Hepatocyte (in vitro differentiated cells): Measurements from ENCODE around the gene PSD2. TPM values are rescaled to one million over a fixed set of nuclear protein-coding genes. Genes with fewer than 3 reads are reported as not detected.

Experiments used
- DNase-seq: peaks from one replicate; pipeline ENCODE4 v3.0.0-alpha.2; 2016; ENCODE audit warnings: low spot score
- H2AFZ ChIP-seq: fragments of 200-600 bp; sonication (generic); 2 replicates; pipeline ENCODE4 v1.6.0; 2016; ENCODE audit warnings: antibody characterized with exemption, mild to moderate bottlenecking
- H3K27ac ChIP-seq: fragments of 200-600 bp; sonication (generic); 2 replicates; pipeline ENCODE4 v1.5.1; 2016; ENCODE audit warnings: mild to moderate bottlenecking
- H3K27me3 ChIP-seq: fragments of 200-600 bp; sonication (generic); 2 replicates; pipeline ENCODE4 v1.6.1; 2016
- H3K36me3 ChIP-seq: fragments of 200-600 bp; sonication (generic); replicated peaks from 2 replicates; pipeline ENCODE4 v1.5.1; 2016; ENCODE audit warnings: low read depth; ENCODE audit not compliant: insufficient read depth
- H3K4me1 ChIP-seq: fragments of 200-600 bp; sonication (generic); 2 replicates; pipeline ENCODE4 v1.5.1; 2016; ENCODE audit warnings: mild to moderate bottlenecking, moderate library complexity; ENCODE audit not compliant: insufficient read depth
- H3K4me2 ChIP-seq: fragments of 200-600 bp; sonication (generic); 2 replicates; pipeline ENCODE4 v1.6.0; 2016
- H3K4me3 ChIP-seq: fragments of 200-600 bp; sonication (generic); 2 replicates; pipeline ENCODE4 v1.5.1; 2016; ENCODE audit warnings: mild to moderate bottlenecking
- H3K79me2 ChIP-seq: fragments of 200-600 bp; sonication (generic); 2 replicates; pipeline ENCODE4 v1.6.0; 2017; ENCODE audit warnings: mild to moderate bottlenecking
- H3K9me2 ChIP-seq: fragments of 200-600 bp; sonication (generic); replicated peaks from 2 replicates; pipeline ENCODE4 v1.6.0; 2017; ENCODE audit warnings: mild to moderate bottlenecking; ENCODE audit not compliant: insufficient read depth
- H3K9me3 ChIP-seq: fragments of 200-600 bp; sonication (generic); 2 replicates; pipeline ENCODE4 v1.5.1; 2016; ENCODE audit warnings: low read depth, mild to moderate bottlenecking
- H4K20me1 ChIP-seq: fragments of 200-600 bp; sonication (generic); 2 replicates; pipeline ENCODE4 v1.6.0; 2016; ENCODE audit warnings: mild to moderate bottlenecking; ENCODE audit not compliant: insufficient read depth, poor library complexity, severe bottlenecking
- EZH2 ChIP-seq: fragments of 200-600 bp; sonication (generic); IDR thresholded peaks from 2 replicates; pipeline ENCODE4 v1.6.1; 2016; ENCODE audit warnings: antibody characterized with exemption, mild to moderate bottlenecking, borderline replicate concordance
- EZH2phosphoT487 ChIP-seq: fragments of 200-600 bp; sonication (generic); IDR thresholded peaks from one replicate; pipeline ENCODE4 v1.6.1; 2018; ENCODE audit warnings: antibody characterized with exemption, mild to moderate bottlenecking, low read depth, moderate library complexity; ENCODE audit not compliant: unreplicated experiment, severe bottlenecking
- WGBS: methylation state at CpG from one replicate; pipeline ENCODE4 v1.1.6; 2016; ENCODE audit warnings: low lambda C conversion rate; ENCODE audit errors: missing lambda C conversion rate; 5-methylcytosine and 5-hydroxymethylcytosine counted together
- polyA plus RNA-seq: library from polyadenylated mRNA; unstranded; fragments of >200 nt; fragmentation: Nextera tagmentation; extraction: Ambion mirVana; gene quantifications from 2 replicates; pipeline ENCODE4 v1.2.1, GENCODE V29; 2016
- total RNA-seq: library from RNA; depleted of rRNA; stranded (reverse); fragments of >200 nt; gene quantifications from 2 replicates; pipeline ENCODE4 v1.2.3, GENCODE V29; 2014
- TF ChIP-seq, protein P1 (sequence below): fragments of 200-600 bp; sonication (generic); IDR thresholded peaks from 2 replicates; pipeline ENCODE4 v1.5.1; 2016; ENCODE audit warnings: antibody characterized with exemption, mild to moderate bottlenecking; ENCODE audit not compliant: poor library complexity

Gene PSD2
- total and polyA plus RNA-seq, 2 experiments from 2014 or later, result not detected

DNA sequence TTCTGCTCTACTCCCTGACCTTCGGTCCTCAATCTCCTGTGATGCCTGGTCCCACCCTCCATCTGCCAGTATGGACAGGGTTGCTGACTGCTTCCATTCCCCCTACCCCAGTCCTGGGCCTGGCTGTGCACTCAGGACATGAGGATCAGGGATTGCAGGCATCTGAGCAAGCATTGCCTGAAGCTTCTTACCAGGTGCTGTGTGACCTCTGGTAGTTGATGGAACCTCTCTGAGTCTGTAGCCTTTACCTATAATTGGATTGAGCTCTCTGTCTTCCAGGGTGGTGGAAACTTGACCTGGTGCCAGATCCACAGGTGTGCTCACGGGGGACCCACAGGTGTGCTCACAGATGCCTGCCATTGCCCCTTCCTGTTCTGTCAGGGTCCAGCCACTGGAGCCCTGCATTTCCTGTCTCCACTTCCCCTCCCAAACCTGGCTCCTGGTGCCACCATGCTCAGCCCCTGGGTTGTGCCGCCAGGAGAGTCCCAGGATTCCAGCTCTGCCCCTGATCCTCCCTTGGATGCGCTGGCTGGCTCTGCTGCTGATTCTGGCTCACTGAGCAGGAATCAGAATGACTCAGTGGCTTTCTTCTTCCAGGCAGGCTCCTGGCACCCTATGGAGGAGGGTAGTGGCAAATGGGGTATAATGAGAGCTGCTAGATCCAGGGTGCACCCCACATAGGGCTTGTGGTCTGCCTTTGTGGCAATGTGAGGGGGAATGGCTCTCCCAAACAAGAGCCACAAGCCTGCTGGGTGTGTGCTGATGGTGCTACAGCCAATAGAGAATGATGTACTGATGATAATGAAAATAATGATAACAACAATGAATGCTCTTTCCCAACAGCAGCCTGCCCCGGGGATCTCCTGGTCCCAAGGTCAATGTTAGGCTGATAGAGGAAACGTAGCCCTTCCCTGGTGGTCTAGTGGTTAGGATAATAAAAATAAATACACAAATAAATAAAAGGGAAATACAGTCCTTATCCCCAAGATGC lies 35.2 kb upstream of the PSD2 start:
- peaks cover 12% of the 10 kb centered on the region for H3K4me1 ChIP-seq
- H3K4me3 ChIP-seq, result no peak overlapping the region
- H3K27me3 ChIP-seq, result peaks cover 27% of the 10 kb centered on the region
- no peaks in the 10 kb centered on the region for H3K9me3 ChIP-seq
- H3K27ac ChIP-seq, result no peak overlapping the region
- H3K36me3 ChIP-seq, result no peaks in the 10 kb centered on the region
- no peaks in the 10 kb centered on the region for H3K9me2 ChIP-seq
- H3K79me2 ChIP-seq, result no peaks in the 10 kb centered on the region
- H4K20me1 ChIP-seq, result no peaks in the 10 kb centered on the region
- no peak overlapping the region for H2AFZ ChIP-seq
- no peak for TF ChIP-seq EZH2
- TF ChIP-seq EZH2phosphoT487, result no peak
- TF ChIP-seq, protein P1, sequence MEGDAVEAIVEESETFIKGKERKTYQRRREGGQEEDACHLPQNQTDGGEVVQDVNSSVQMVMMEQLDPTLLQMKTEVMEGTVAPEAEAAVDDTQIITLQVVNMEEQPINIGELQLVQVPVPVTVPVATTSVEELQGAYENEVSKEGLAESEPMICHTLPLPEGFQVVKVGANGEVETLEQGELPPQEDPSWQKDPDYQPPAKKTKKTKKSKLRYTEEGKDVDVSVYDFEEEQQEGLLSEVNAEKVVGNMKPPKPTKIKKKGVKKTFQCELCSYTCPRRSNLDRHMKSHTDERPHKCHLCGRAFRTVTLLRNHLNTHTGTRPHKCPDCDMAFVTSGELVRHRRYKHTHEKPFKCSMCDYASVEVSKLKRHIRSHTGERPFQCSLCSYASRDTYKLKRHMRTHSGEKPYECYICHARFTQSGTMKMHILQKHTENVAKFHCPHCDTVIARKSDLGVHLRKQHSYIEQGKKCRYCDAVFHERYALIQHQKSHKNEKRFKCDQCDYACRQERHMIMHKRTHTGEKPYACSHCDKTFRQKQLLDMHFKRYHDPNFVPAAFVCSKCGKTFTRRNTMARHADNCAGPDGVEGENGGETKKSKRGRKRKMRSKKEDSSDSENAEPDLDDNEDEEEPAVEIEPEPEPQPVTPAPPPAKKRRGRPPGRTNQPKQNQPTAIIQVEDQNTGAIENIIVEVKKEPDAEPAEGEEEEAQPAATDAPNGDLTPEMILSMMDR, result no peak
- no peak overlapping the region for H3K4me2 ChIP-seq
- DNase-seq, result no peak
- 74% methylated on average over 6 of the region's 6 CpGs for WGBS

DNA sequence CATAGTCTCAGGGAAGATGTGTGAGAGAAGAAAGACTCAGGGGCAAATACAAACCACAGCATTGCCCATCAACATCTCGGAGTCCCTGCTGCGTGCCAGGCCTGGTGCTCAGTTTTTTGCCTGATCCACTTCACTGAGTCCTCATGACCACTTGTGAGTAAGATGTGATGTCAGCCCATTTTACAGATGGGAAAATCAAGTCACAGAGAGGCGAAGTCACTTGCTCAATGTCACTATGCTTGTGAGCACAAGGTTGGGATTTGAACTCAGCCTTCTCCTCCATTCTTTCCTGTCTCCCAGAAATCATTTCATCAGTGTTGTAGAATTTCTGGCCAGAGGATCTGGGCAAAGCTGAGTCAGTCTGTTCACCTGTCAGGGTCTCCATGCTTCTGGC lies 34.6 kb upstream of the PSD2 start:
- no peaks in the 10 kb centered on the region for H3K36me3 ChIP-seq
- no peaks in the 10 kb centered on the region for H4K20me1 ChIP-seq
- H3K27me3 ChIP-seq, result peaks cover 21% of the 10 kb centered on the region
- H3K9me3 ChIP-seq, result no peaks in the 10 kb centered on the region
- H3K4me3 ChIP-seq, result no peak overlapping the region
- WGBS, result 93% methylated on average over 3 of the region's 3 CpGs
- TF ChIP-seq EZH2phosphoT487, result no peak
- DNase-seq, result no peak
- no peaks in the 10 kb centered on the region for H3K9me2 ChIP-seq
- no peak overlapping the region for H2AFZ ChIP-seq
- H3K27ac ChIP-seq, result no peak overlapping the region
- no peaks in the 10 kb centered on the region for H3K79me2 ChIP-seq
- H3K4me2 ChIP-seq, result no peak overlapping the region
- H3K4me1 ChIP-seq, result peaks cover 7% of the 10 kb centered on the region

DNA sequence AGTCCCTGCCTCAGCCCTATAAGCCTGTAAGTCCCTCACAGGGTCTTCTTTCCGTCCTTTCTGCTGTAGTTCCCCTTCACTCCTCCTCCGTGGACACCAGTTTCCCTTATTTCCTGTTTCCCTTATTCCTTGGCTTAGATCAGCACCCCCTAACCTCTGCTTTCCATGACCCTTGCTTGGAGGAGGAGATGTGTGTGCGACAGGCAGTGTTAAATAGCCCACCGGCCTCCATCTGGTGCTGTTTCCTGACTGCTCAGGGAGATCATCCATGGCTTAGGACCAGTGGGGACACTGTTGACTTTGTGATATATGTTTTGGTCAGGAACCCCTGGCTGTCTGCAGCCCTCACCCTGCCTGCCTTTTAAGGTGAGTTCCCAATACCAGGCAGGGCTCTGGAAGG lies 34.1 kb upstream of the PSD2 start:
- no peaks in the 10 kb centered on the region for H3K36me3 ChIP-seq
- TF ChIP-seq EZH2phosphoT487, result no peak
- no peak for TF ChIP-seq EZH2
- TF ChIP-seq, protein P1, result no peak
- no peak overlapping the region for H3K4me2 ChIP-seq
- no peak overlapping the region for H3K27ac ChIP-seq
- no peaks in the 10 kb centered on the region for H3K9me3 ChIP-seq
- H3K79me2 ChIP-seq, result no peaks in the 10 kb centered on the region
- WGBS, result 71% methylated on average over 4 of the region's 4 CpGs
- peaks cover 7% of the 10 kb centered on the region for H3K4me1 ChIP-seq
- DNase-seq, result no peak
- H3K4me3 ChIP-seq, result no peak overlapping the region
- no peaks in the 10 kb centered on the region for H3K9me2 ChIP-seq
- H4K20me1 ChIP-seq, result no peaks in the 10 kb centered on the region
- no peak overlapping the region for H2AFZ ChIP-seq
- H3K27me3 ChIP-seq, result peaks cover 21% of the 10 kb centered on the region

DNA sequence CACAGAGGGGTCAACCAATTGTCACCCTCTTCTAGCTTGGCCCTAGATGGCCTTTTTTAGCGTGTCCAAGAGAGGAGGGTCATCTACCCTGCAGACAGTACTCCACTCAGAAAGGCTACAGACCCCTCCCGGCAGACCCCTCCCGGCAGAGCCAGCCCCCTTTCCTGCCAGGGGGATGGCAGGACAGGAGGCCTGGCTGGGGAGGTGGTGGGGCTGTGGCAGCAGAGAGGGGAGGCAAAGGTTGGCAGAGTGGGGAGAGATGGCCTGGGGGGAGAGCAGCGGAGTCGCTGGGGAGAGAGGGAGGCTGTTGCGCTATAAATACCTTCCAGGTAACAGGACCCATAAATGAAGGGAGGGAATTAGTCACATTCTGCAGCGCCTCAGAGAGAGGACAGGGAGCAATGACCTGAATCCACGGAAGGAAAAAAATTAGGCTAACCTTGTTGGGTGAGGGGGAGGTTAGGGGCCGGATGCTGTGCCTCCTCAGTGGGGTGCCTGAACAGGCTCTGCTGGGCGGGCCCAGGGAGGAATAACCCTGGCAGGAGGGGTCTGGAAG lies 32.9 kb upstream of the PSD2 start:
- Histone ChIP-seq H3K4me3 (no peak overlapping the region), H4K20me1 (no peaks in the 10 kb centered on the region), H3K9me2 (no peaks in the 10 kb centered on the region), H3K4me2 (no peak overlapping the region), H3K27ac (no peak overlapping the region), H3K36me3 (no peaks in the 10 kb centered on the region), H3K27me3 (peaks cover 21% of the 10 kb centered on the region), H3K79me2 (no peaks in the 10 kb centered on the region), H2AFZ (no peak overlapping the region), H3K4me1 (peaks cover 7% of the 10 kb centered on the region), H3K9me3 (no peaks in the 10 kb centered on the region)
- no peak for TF ChIP-seq EZH2
- no peak for TF ChIP-seq EZH2phosphoT487
- TF ChIP-seq, protein P1, result no peak
- peak; percentile 58 for DNase-seq
- 63% methylated on average over 8 of the region's 10 CpGs for WGBS
